NCI-H1092 treated with DMSO at 0.1 percent for 48 hours (cell line): Measurements from ENCODE around the gene CAPN9.

Experiments
- DNase-seq: peaks from one replicate; lab custom pipeline; 2025; lab: John Stamatoyannopoulos, UW

CAPN9 gene

DNA sequence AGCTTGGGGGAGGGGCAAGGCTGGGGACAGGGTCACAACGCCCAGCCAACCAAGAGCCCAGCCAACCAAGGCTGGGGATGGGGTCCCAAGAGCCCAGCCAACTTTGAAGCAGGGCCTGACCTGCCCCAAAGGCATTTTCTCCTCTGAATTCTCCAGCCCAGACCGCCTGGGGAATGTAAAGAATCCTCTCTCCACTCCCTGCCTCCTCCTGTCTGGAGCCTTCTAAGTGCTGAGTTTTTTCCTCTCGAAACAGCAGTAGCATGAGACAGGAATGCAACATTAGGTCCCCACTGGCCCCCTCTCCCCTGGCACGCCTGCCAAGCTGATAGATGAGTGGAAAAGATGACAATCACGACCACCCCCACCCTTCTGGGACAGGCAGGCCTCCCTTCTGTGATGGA, 104.1 kb downstream of the CAPN9 start:
- no peak for DNase-seq
